Naive thymus-derived CD4-positive, alpha-beta T cell (primary cell): ENCODE measurements around the gene CDK4. TPM values are rescaled to one million over a fixed set of nuclear protein-coding genes. Genes with fewer than 3 reads are reported as not detected.
A peak's percentile ranks its signal among the peaks of the same experiment; 100 is the strongest.
"Not testable (repeated sequence)": the region's sequence is repeated elsewhere in the genome, so short reads cannot be mapped to it uniquely, and the experiment has no call there.

Experiments used
- ATAC-seq: fragments of 150-1000 bp; cut with Tn5 transposase; 2 replicates; pipeline ENCODE4 v1.10.0; 2021; ENCODE audit warnings: mild to moderate bottlenecking, moderate library complexity
- CTCF ChIA-PET: fragments of 350-600 bp; sonication (Branson Sonifier 250); formaldehyde crosslinking; loops from one replicate; lab custom pipeline; 2021; ENCODE audit warnings: antibody characterized with exemption; lab: Charles Lee
- POLR2A ChIA-PET: fragments of 350-600 bp; sonication (Branson Sonifier 250); formaldehyde crosslinking; loops from one replicate; lab custom pipeline; 2021; ENCODE audit warnings: antibody characterized with exemption, inconsistent platforms; lab: Charles Lee
- DNase-seq, 9 donors: peaks; one replicate each; pipeline versions ENCODE4 v3.0.0 to v3.0.0-alpha.2; 2020 to 2022; ENCODE audit warnings: mixed read lengths in 1 of 9
- H3K27ac ChIP-seq: one replicate; pipeline ENCODE4 v1.7.0; 2013; ENCODE audit warnings: mild to moderate bottlenecking, low read depth, low read length, moderate library complexity
- H3K27me3 ChIP-seq, 2 donors: one replicate each; pipeline ENCODE4 v1.7.0; 2013; ENCODE audit warnings: low read length in 2 of 2, mild to moderate bottlenecking in 2 of 2, moderate library complexity in 2 of 2; ENCODE audit not compliant: control insufficient read depth in 2 of 2, insufficient read depth in 2 of 2
- H3K36me3 ChIP-seq, 3 experiments: 1 replicate in 2 of 3; 2 replicates in 1 of 3; pipeline ENCODE4 v1.7.0; 2013; ENCODE audit warnings: low read length in 3 of 3, mild to moderate bottlenecking in 3 of 3, moderate library complexity in 1 of 3; ENCODE audit not compliant: insufficient read depth in 3 of 3, control insufficient read depth in 2 of 3
- H3K4me1 ChIP-seq, 2 donors: one replicate each; pipeline ENCODE4 v1.7.0; 2013; ENCODE audit warnings: low read length in 2 of 2, mild to moderate bottlenecking in 2 of 2, moderate library complexity in 1 of 2; ENCODE audit not compliant: control insufficient read depth in 2 of 2, insufficient read depth in 2 of 2
- H3K4me3 ChIP-seq: 2 replicates; pipeline ENCODE4 v1.7.0; 2013; ENCODE audit warnings: mild to moderate bottlenecking, low read length
- H3K9me3 ChIP-seq, 3 experiments: 1 replicate in 2 of 3; 2 replicates in 1 of 3; pipeline ENCODE4 v1.7.0; 2013; ENCODE audit warnings: low read length in 3 of 3; ENCODE audit not compliant: control insufficient read depth in 2 of 3
- H3K27ac Mint-ChIP-seq, 9 donors: one replicate each; pipeline ENCODE4 v1.8.0; 2020 to 2022; ENCODE audit warnings: mixed read lengths in 9 of 9, mild to moderate bottlenecking in 8 of 9, moderate library complexity in 5 of 9, inconsistent platforms in 2 of 9
- H3K27me3 Mint-ChIP-seq, 5 donors: one replicate each; pipeline ENCODE4 v1.8.0; 2021 to 2022; ENCODE audit warnings: mixed read lengths in 5 of 5, mild to moderate bottlenecking in 1 of 5
- H3K36me3 Mint-ChIP-seq, 5 donors: one replicate each; pipeline ENCODE4 v1.8.0; 2020 to 2022; ENCODE audit warnings: mixed read lengths in 5 of 5, mild to moderate bottlenecking in 3 of 5, inconsistent platforms in 1 of 5
- H3K4me1 Mint-ChIP-seq, 7 donors: one replicate each; pipeline ENCODE4 v1.8.0; 2020 to 2022; ENCODE audit warnings: mixed read lengths in 7 of 7, mild to moderate bottlenecking in 3 of 7, inconsistent platforms in 1 of 7
- H3K4me3 Mint-ChIP-seq, 10 donors: one replicate each; pipeline ENCODE4 v1.8.0; 2020 to 2022; ENCODE audit warnings: mild to moderate bottlenecking in 10 of 10, mixed read lengths in 10 of 10, moderate library complexity in 6 of 10, inconsistent platforms in 2 of 10
- H3K9me3 Mint-ChIP-seq, 11 donors: one replicate each; pipeline ENCODE4 v1.8.0; 2020 to 2022; ENCODE audit warnings: mixed read lengths in 11 of 11, mild to moderate bottlenecking in 4 of 11, inconsistent platforms in 1 of 11, moderate library complexity in 1 of 11
- intact Hi-C, 2 donors: fragments of 100-400 bp; cut with micrococcal nuclease; formaldehyde crosslinking; loops; one replicate each; pipeline ENCODE4 v1.15.1; 2023
- polyA plus RNA-seq, 2 donors: library from polyadenylated mRNA; unstranded; fragments of 300-500 nt; fragmentation: Illumina TruSeq; gene quantifications; one replicate each; pipeline ENCODE4 v1.2.3, GENCODE V29; 2021
- total RNA-seq, 6 experiments: library from RNA in 5 of 6; stranded (reverse) in 5 of 6; gene quantifications; 1 replicate in 5 of 6; 2 replicates in 1 of 6; pipeline ENCODE4 v1.2.3 and lab custom pipeline; 2021 to 2026

CDK4 gene
- total and polyA plus RNA-seq, 7 experiments from 2014 or later, result 23.8 to 108 (median 49.5) TPM

DNA sequence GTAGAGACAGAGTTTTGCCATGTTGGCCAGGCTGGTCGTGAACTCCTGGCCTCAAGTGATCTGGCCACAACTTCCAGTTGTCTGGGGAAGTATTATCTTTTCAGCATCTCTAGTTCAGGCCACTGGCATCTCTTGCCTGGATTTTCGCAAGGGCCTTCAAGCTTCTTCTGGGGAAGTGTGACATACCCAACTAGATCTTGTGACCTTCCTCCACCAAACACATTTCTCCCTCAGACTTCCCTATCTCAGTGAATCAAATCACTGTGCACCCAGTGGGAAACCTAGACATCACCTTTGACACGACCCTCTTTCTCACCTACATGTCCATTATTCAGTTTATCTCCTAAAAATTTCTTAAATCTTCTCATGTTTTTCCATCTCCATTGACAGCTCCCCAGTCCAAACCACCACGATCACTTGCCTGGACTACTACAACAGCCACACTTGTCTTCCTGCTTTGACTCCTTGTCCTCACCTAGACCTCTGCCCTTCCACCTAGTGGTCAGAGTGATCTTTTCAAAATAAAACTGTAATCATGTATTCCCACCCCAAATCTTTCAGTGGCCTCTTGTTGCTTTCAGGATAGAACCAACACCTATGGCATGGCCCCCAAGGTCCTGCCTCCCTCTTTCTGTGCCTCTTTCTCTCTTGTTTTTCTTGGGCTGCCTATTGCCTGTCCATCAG is 23.6 kb upstream of the CDK4 start:
- Histone ChIP-seq H3K36me3 (peaks cover 0 to 3% (median 0%) of the 10 kb centered on the region in 3 experiments), H3K9me3 (no peaks in the 10 kb centered on the region), H3K27ac (no peak overlapping the region), H3K4me3 (no peak overlapping the region), H3K27me3 (no peaks in the 10 kb centered on the region), H3K4me1 (peaks cover 12 to 22% of the 10 kb centered on the region in 2 donors)
- Mint-ChIP-seq H3K9me3 (no peaks in the 10 kb centered on the region), H3K27me3 (peaks cover 0 to 3% (median 0%) of the 10 kb centered on the region in 5 donors), H3K4me3 (peak overlapping the region in 4 of 10 donors; percentile 8 to 54 (median 30)), H3K36me3 (peaks cover 0 to 9% (median 0%) of the 10 kb centered on the region in 5 donors), H3K4me1 (peaks cover 24 to 45% (median 35%) of the 10 kb centered on the region in 7 donors), H3K27ac (peak overlapping the region in 3 of 9 donors; percentile 2 to 86 (median 5))
- CTCF ChIA-PET, result interaction anchor here (0.6 kb wide), 1 partner anchor 190 kb away, joined by 4 read pairs; no protein-coding TSS in a partner anchor
- no peak for ATAC-seq
- no peak for DNase-seq
- intact Hi-C loops, result no loop called here
- POLR2A ChIA-PET, result interaction anchor here (1.1 to 1.2 kb wide), 2 partner anchors 10 to 11 kb away, joined by 3 to 5 read pairs; no protein-coding TSS in a partner anchor

DNA sequence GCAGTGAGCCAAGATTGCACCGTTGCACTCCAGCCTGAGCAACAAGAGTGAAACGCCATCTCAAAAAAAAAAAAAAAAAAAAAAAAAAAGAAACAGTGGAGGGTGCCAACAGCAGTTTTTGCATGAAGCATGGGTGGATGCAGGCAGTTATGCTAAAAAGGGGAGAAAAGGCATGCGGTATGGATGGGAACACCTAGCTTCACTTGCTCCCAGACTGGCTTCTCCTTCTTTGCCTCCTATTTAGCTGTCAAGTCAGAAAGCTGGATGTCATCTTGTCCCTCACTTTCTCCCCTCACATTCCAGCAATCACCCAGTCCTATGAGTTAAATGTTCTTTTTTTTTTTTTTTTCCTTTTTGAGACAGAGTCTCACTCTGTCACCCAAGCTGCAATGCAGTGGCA is 22.9 kb upstream of the CDK4 start:
- peaks cover 0 to 3% (median 0%) of the 10 kb centered on the region in 5 donors for H3K27me3 Mint-ChIP-seq
- ChIA-PET CTCF (interaction anchor here (0.6 to 1.3 kb wide), 2 partner anchors 18 to 190 kb away, joined by 4 read pairs; no protein-coding TSS in a partner anchor), POLR2A (interaction anchor here (1.1 to 1.2 kb wide), 2 partner anchors 10 to 11 kb away, joined by 3 to 5 read pairs; no protein-coding TSS in a partner anchor)
- H3K36me3 Mint-ChIP-seq, result peaks cover 0 to 13% (median 0%) of the 10 kb centered on the region in 5 donors
- H3K4me3 Mint-ChIP-seq, result peak overlapping the region in 1 of 10 donors; percentile 48
- no peak for ATAC-seq
- no peak overlapping the region for H3K27ac Mint-ChIP-seq
- H3K4me3 ChIP-seq, result no peak overlapping the region
- H3K4me1 Mint-ChIP-seq, result peaks cover 20 to 42% (median 34%) of the 10 kb centered on the region in 7 donors
- peaks cover 0 to 3% (median 0%) of the 10 kb centered on the region in 3 experiments for H3K36me3 ChIP-seq
- H3K9me3 Mint-ChIP-seq, result no peaks in the 10 kb centered on the region
- no peak overlapping the region for H3K27ac ChIP-seq
- no peaks in the 10 kb centered on the region for H3K9me3 ChIP-seq
- intact Hi-C loops, result no loop called here
- H3K4me1 ChIP-seq, result peaks cover 6 to 16% of the 10 kb centered on the region in 2 donors
- DNase-seq, result no peak
- H3K27me3 ChIP-seq, result no peaks in the 10 kb centered on the region

DNA sequence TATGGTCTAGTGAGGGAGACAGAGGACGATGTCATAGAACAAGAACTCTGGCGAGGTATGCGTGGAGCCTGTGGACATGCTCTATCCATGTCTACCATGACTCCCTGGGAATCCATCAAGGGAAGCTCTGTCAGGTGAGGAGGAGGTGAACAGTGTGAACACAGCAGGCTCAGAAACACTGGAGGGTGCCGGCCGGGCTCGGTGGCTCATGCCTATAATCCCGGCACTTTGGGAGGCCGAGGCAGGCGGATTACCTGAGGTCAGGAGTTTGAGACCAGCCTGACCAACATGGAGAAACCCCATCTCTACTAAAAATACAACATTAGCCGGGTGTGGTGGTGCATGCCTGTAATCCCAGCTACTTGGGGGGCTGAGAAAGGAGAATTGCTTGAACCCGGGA is 22.5 kb upstream of the CDK4 start:
- ChIA-PET CTCF (interaction anchor here (0.6 to 1.3 kb wide), 2 partner anchors 18 to 662 kb away, joined by 3 to 4 read pairs; no protein-coding TSS in a partner anchor), POLR2A (interaction anchor here (1.1 kb wide), 1 partner anchor 11 kb away, joined by 3 read pairs; no protein-coding TSS in a partner anchor)
- H3K27me3 ChIP-seq, intact Hi-C loops, H3K27ac ChIP-seq, H3K9me3 Mint-ChIP-seq, H3K4me3 ChIP-seq, H3K36me3 ChIP-seq, H3K4me3 Mint-ChIP-seq, H3K27ac Mint-ChIP-seq, H3K9me3 ChIP-seq, H3K27me3 Mint-ChIP-seq, DNase-seq, ATAC-seq: not testable (repeated sequence)
- Mint-ChIP-seq H3K4me1 (peaks cover 24 to 42% (median 30%) of the 10 kb centered on the region in 7 donors), H3K36me3 (peaks cover 0 to 13% (median 3%) of the 10 kb centered on the region in 5 donors)
- H3K4me1 ChIP-seq, result peaks cover 6 to 11% of the 10 kb centered on the region in 2 donors

GRCh38 chr12:57772429-57773322 is 20.6 kb upstream of the CDK4 start, which contains the start of gene EEF1AKMT3:
TSS of gene EEF1AKMT3 (plus strand) at chr12:57772614. CDS start at chr12:57772725, 111 bp downstream.
- Histone ChIP-seq H3K4me3 (peak within 1 kb of the TSS; percentile 99), H3K9me3 (no peaks in the 10 kb centered on the region), H3K27me3 (no peaks in the 10 kb centered on the region), H3K4me1 (peaks cover 6 to 10% of the 10 kb centered on the region in 2 donors), H3K36me3 (peaks cover 0 to 18% (median 0%) of the 10 kb centered on the region in 3 experiments), H3K27ac (peak within 1 kb of the TSS; percentile 90)
- ATAC-seq (peak; percentile 13), DNase-seq (peak in 1 of 9 donors; percentile 10)
- intact Hi-C loops, result loop anchor here (1.0 kb wide), 7 partner anchors 10 to 1304 kb away; partner anchors contain the start of genes TSFM (in 2 of the 2), ATP23 (in 1 of the 2), CDK4 (in 1 of the 2) and GLI1 (in 1 of the 2)
- ChIA-PET CTCF (interaction anchor here (0.6 to 1.8 kb wide), 5 partner anchors 10 to 129 kb away, joined by 3 to 10 read pairs (median 8); partner anchors contain the start of genes TSFM and TSPAN31), POLR2A (interaction anchor here (0.7 to 1.3 kb wide), 6 partner anchors 8 to 124 kb away, joined by 3 to 7 read pairs (median 3); no protein-coding TSS in a partner anchor)
- no peaks in the 10 kb centered on the region for H3K9me3 Mint-ChIP-seq
- H3K27me3 Mint-ChIP-seq, result peaks cover 0 to 3% (median 0%) of the 10 kb centered on the region in 5 donors
- H3K36me3 Mint-ChIP-seq, result peaks cover 0 to 14% (median 5%) of the 10 kb centered on the region in 5 donors
- H3K4me1 Mint-ChIP-seq, result peaks cover 20 to 34% (median 24%) of the 10 kb centered on the region in 7 donors
- H3K27ac Mint-ChIP-seq, result peak within 1 kb of the TSS; percentile 74 to 98 (median 97)
- peak within 1 kb of the TSS; percentile 88 to 97 (median 94) for H3K4me3 Mint-ChIP-seq

DNA sequence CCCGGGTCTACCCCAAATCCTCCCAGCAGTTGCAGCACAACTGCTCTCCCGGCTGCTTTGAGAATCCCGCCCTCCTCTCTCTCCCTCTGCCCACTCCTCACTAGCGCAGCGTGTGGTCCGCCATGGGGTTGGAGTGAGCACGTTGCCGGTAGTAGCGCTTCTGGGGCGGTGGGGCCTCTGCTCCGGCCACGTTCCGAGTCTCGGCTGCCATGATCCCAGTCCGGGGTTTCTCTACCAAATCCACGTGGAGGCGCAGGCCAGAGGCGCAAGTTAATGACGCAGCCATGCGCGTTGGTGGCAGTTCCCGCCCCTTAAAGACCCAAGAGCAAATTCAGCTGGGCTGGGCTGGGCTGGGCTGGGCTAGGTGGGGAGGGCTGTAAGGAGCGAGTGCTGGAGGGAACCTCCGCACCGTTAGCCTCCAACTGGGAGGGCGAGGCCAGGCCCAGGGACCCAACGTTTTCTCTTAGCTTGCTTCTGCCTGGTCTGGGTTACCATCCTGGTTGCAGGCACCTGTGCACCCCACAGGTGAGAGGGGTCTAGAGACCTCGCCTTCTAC is 19.8 kb upstream of the CDK4 start, which contains the start of gene METTL1:
METTL1 (minus strand) TSS at position 233 of the 556 bp plus-strand sequence; CDS start at position 211, 22 bp downstream.
- intact Hi-C loops, result loop anchor here (1.0 kb wide), 7 partner anchors 10 to 1304 kb away; partner anchors contain the start of genes TSFM (in 2 of the 2), ATP23 (in 1 of the 2), CDK4 (in 1 of the 2) and GLI1 (in 1 of the 2)
- ChIA-PET CTCF (interaction anchor here (0.6 to 1.8 kb wide), 5 partner anchors 10 to 129 kb away, joined by 3 to 10 read pairs (median 8); partner anchors contain the start of genes TSFM and TSPAN31), POLR2A (interaction anchor here (0.7 to 1.3 kb wide), 6 partner anchors 9 to 125 kb away, joined by 3 to 7 read pairs (median 3); no protein-coding TSS in a partner anchor)
- Histone ChIP-seq H3K4me3 (peak within 1 kb of the TSS; percentile 99), H3K27ac (peak within 1 kb of the TSS; percentile 90), H3K9me3 (no peaks in the 10 kb centered on the region), H3K4me1 (peaks cover 6 to 12% of the 10 kb centered on the region in 2 donors), H3K36me3 (peaks cover 0 to 18% (median 0%) of the 10 kb centered on the region in 3 experiments), H3K27me3 (no peaks in the 10 kb centered on the region)
- Mint-ChIP-seq H3K27ac (peak within 1 kb of the TSS; percentile 74 to 98 (median 97)), H3K4me1 (peaks cover 20 to 34% (median 25%) of the 10 kb centered on the region in 7 donors), H3K36me3 (peaks cover 0 to 14% (median 5%) of the 10 kb centered on the region in 5 donors), H3K4me3 (peak within 1 kb of the TSS; percentile 88 to 97 (median 94)), H3K27me3 (peaks cover 0 to 3% (median under 1%) of the 10 kb centered on the region in 5 donors), H3K9me3 (no peaks in the 10 kb centered on the region)
- DNase-seq (peak; percentile 70 to 91 (median 86)), ATAC-seq (peak; percentile 92)
